Occipital lobe (tissue), 2 donors: ENCODE results near the gene RAG1. TPM values are rescaled to one million over a fixed set of nuclear protein-coding genes. Genes with fewer than 3 reads are reported as not detected.

Experiments
- DNase-seq: peaks from one replicate; lab custom pipeline; 2025; lab: John Stamatoyannopoulos, UW
- total RNA-seq: library from RNA; depleted of rRNA; stranded (reverse); fragments of >200 nt; gene quantifications from one replicate; pipeline ENCODE4 v1.2.3, GENCODE V29; 2014

The RAG1 gene
- total RNA-seq, 1 donor from 2014 or later: 0.94 TPM

DNA sequence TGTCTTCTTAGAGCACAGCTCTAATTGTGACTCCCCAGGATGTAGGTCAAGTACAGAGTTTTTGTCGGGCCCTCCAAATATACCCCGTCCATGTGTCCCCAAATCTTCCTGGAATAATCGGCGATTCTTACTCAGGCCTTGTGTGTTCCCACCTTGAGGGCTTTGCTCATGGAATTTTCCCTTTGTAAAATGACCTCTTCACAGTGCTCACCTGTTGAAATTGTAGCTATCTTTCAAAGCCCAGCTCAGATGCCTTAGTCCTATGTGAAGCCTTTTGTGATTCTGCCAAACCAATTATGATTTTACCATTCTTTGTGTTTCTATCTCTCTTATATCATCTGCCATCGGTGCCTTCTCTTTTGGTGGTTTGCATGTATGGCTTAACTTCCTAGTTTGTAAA is 60.3 kb downstream of the RAG1 start:
- DNase-seq: no peak

DNA sequence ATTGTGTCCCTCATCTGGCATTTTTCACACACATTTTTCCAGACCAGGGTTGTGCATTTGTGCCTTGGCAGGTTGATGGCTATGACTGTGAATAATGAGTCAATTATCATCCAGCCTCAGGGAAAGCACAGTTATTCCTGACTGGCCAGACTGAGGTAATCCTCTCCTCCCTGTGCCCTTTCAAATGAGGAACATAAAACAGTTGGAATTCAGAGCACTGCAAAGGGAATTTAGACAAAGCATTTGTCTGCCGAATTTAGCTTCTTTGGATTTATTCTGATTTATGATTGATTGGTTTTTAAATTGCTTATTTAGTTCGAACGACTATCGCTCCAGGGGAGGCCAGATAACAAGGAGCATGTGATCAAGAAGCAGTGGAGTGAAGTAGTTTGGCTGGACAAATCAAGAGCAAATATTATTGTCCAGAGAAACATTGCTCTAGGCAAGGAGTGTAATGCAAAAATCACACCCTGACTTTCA is 61.0 kb downstream of the RAG1 start:
- no peak for DNase-seq

Other genes with a start within 250 kb of the RAG1 start
- gene TRAF6, start 57.7 kb upstream of the RAG1 start, total RNA-seq: 16.5 TPM
- 64.4 TPM for gene IFTAP, start 26.5 kb downstream of the RAG1 start, total RNA-seq
- gene RAG2, start 30.2 kb downstream of the RAG1 start, total RNA-seq: not detected